Measurements from ENCODE around the gene MAD1L1.

DNA sequence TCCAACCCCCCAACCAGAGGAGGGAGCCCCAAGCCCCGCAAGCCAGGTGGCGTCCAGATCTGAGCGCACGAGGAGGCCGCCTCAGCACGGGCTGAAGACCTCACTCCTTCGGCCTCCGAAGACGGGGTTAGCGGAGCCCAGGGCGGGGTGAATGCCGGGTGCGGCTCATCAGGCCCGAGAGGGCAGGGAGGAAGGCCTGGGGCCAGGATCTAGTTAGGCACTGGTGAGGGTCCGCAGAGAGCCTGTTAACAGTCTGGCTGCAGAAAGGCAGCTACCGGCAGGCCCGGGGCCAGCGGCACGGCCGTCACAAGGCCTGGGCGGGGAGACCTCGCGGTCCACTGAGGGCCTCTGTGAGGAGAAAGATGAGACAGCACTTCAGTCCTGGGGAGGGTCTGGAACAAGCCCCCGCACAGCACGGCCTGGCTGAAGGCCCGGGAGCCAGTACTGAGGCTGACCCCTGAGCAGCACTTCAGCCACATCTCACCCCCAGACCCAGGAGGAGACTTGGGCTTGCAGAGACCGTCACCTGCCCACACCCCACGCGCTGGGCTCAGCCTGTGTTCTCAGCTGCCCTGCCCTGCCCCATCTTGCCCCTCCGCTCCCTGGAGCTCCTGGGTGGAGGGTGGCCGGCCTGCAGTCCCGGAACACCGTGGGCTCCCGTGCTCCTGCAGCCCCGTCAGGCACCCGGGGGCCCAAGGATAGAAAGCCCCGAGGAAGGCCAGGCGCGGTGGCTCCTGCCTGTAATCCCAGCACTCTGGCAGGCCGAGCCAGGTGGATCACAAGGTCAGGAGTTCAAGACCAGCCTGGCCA is 369.4 kb downstream of the MAD1L1 start:
- TF ChIP-seq, protein P1, sequence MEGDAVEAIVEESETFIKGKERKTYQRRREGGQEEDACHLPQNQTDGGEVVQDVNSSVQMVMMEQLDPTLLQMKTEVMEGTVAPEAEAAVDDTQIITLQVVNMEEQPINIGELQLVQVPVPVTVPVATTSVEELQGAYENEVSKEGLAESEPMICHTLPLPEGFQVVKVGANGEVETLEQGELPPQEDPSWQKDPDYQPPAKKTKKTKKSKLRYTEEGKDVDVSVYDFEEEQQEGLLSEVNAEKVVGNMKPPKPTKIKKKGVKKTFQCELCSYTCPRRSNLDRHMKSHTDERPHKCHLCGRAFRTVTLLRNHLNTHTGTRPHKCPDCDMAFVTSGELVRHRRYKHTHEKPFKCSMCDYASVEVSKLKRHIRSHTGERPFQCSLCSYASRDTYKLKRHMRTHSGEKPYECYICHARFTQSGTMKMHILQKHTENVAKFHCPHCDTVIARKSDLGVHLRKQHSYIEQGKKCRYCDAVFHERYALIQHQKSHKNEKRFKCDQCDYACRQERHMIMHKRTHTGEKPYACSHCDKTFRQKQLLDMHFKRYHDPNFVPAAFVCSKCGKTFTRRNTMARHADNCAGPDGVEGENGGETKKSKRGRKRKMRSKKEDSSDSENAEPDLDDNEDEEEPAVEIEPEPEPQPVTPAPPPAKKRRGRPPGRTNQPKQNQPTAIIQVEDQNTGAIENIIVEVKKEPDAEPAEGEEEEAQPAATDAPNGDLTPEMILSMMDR (IDR thresholded peaks at IDR 0.05 in 8 of 11, conservative IDR thresholded peaks at IDR 0.05 in 3 of 11) = no peak
- TF ChIP-seq POLR2A (IDR thresholded peaks at IDR 0.05) = no peak
- no peak for TF ChIP-seq POLR2AphosphoS5 (IDR thresholded peaks at IDR 0.05)
